PC-3 (cell line): ENCODE results near the gene TTC19.

Source experiments
- EZH2phosphoT487 ChIP-seq: fragments of 300-600 bp; sonication (generic); IDR thresholded peaks from 2 replicates; pipeline ENCODE4 v1.6.1; 2018; ENCODE audit warnings: mild to moderate bottlenecking, antibody characterized with exemption, low read length, borderline replicate concordance
- TF ChIP-seq, protein P1 (sequence below): fragments of 300-600 bp; sonication (generic); conservative IDR thresholded peaks from 2 replicates; pipeline ENCODE4 v1.5.1; 2017; ENCODE audit warnings: antibody characterized with exemption, low read depth, mild to moderate bottlenecking, low read length

DNA sequence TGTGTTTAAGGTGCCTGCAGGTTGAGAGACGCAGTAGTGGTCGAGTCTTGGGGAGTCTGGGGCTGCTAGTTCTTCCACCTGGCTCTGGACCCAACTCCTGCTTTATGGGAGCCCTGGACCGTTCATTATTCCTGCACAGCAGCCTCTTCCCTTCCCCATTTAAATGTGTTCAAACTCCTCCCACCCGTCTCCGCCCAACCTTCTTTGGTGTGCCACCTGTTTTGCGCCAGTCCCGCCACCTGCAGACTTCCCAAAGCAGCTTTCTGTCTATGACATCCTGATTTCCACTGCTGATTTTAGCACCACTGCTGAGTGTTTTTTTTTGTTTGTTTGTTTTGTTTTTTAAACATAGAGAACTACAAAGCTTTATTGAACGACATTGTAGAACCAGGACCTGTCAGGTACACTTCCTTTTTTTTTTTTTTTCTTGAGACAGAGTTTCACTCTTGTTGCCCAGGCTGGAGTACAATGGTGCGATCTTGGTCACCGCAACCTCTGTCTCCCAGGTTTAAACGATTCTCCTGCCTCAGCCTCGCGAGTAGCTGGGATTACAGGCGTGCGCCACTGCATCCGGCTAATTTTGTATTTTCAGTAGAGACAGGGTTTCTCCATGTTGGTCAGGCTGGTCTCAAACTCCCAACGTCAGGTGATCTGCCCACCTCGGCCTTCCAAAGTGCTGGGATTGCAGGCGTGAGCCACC, 41.9 kb upstream of the TTC19 start:
- TF ChIP-seq, protein P1, sequence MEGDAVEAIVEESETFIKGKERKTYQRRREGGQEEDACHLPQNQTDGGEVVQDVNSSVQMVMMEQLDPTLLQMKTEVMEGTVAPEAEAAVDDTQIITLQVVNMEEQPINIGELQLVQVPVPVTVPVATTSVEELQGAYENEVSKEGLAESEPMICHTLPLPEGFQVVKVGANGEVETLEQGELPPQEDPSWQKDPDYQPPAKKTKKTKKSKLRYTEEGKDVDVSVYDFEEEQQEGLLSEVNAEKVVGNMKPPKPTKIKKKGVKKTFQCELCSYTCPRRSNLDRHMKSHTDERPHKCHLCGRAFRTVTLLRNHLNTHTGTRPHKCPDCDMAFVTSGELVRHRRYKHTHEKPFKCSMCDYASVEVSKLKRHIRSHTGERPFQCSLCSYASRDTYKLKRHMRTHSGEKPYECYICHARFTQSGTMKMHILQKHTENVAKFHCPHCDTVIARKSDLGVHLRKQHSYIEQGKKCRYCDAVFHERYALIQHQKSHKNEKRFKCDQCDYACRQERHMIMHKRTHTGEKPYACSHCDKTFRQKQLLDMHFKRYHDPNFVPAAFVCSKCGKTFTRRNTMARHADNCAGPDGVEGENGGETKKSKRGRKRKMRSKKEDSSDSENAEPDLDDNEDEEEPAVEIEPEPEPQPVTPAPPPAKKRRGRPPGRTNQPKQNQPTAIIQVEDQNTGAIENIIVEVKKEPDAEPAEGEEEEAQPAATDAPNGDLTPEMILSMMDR: no peak
- TF ChIP-seq EZH2phosphoT487: no peak
